ENCODE data around the gene REXO1. TPM values are rescaled to one million over a fixed set of nuclear protein-coding genes. Genes with fewer than 3 reads are reported as not detected.

Gene REXO1
- total and polyA plus RNA-seq, 2 donors (not counting 3 experiments of a cell fraction or from before 2014, with no cell fraction given) = 41.1 to 56.9 TPM

DNA sequence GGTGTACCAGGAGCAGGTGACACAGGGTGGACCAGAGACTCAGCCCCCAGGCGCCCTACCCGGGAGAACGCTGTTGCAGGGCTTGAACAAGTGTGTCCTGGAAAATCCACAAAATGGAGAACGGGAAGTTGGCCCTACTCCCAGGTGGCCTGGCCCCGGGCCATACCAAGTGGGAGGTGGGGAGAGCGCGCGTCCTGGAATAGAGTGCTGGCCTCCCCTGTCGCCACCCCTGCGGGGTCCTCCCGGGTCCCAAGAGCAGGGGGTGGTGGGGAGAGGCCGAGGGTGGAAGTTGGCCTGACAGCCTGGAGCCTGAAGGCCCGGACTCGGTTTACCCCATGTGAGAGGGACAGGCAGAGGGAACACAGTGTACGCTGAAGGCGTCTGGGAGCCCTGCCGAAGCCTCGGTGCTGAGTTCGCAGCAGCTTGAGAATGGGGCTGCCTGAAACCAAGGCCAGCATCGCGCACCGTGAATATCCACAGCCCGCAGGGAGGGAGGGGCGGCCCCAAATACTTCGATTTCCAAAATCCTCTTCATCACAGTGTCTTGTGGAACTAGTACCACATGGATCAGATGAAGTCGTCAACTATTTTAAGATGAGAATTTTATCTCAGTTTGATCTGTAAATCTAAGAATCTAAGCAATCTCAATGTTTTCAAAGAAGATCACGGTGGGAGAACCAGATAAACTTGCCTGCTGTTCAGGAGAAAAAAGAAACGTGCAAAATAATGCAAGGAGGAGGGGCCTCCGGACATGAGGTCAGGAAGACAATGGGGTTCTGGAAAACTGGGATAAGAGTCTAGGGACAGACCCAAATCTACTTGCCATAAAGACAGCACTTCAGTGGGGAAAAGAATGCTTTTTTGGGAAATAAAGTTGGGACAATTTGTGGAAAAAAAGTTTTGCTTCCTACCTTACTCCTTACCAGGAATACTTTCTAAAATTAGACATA, 25.5 kb upstream of the REXO1 start:
- Histone ChIP-seq H4K20me1 (replicated peaks; ENCODE audit: control insufficient read depth, extremely low read depth, insufficient read depth, low read length) (no peaks in the 10 kb centered on the region), H3K27ac (ENCODE audit: insufficient read depth, low read depth, low read length) (peak overlapping the region; percentile 2), H3K4me2 (ENCODE audit: insufficient read depth, low read length) (peak overlapping the region; percentile 92), H3K36me3 (ENCODE audit: control insufficient read depth in 2 of 2, extremely low read depth in 1 of 2, insufficient read depth in 2 of 2, low read length in 2 of 2) (peaks cover 0 to 4% of the 10 kb centered on the region in 2 experiments), H3K9me1 (replicated peaks; ENCODE audit: control insufficient read depth, extremely low read depth, insufficient read depth, low read length) (no peaks in the 10 kb centered on the region), H3K4me3 (replicated peaks in 1 of 3; ENCODE audit: insufficient read depth in 1 of 3, low read depth in 1 of 3, low read length in 3 of 3) (peak overlapping the region in 1 of 3 experiments; percentile 72), H3K9me3 (replicated peaks; ENCODE audit: control insufficient read depth, insufficient read depth, low read length) (no peaks in the 10 kb centered on the region), H3K9ac (replicated peaks; ENCODE audit: extremely low read depth, insufficient read depth, low read length) (peak overlapping the region; percentile 97), H2AFZ (ENCODE audit: low read depth, low read length) (no peak overlapping the region), H3K79me2 (ENCODE audit: control insufficient read depth, insufficient read depth, low read length) (peaks cover 38% of the 10 kb centered on the region), H3K4me1 (ENCODE audit: control insufficient read depth, extremely low read depth, insufficient read depth, low read length) (peaks cover 21% of the 10 kb centered on the region), H3K27me3 (ENCODE audit: control insufficient read depth in 2 of 2, insufficient read depth in 2 of 2, low read length in 2 of 2) (no peaks in the 10 kb centered on the region)
- intact Hi-C loops (cut with micrococcal nuclease) (no loop called here), dilution Hi-C loops (cut with MboI; ENCODE audit: extremely low pct_ligation_motif_present, low sequenced_read_pairs) (no loop called here)
- BruUV-seq (replicated peaks) = no TSS peak
- DNase-seq (ENCODE audit: low read depth, low spot score) (peak; percentile 50), FAIRE-seq (peak; percentile 67)
- POLR2A ChIA-PET = no interaction called here
- CTCF ChIA-PET = interaction anchor here (1.0 kb wide), 1 partner anchor 9 kb away, joined by 3 read pairs; no protein-coding TSS in a partner anchor
- no peak for TF ChIP-seq EZH2 (IDR thresholded peaks at IDR 0.05; ENCODE audit: borderline replicate concordance, low read depth, low read length, severe bottlenecking)
- TF ChIP-seq POLR2A (IDR thresholded peaks at IDR 0.05; ENCODE audit: low read depth, low read length) = no peak
- TF ChIP-seq, protein P1, sequence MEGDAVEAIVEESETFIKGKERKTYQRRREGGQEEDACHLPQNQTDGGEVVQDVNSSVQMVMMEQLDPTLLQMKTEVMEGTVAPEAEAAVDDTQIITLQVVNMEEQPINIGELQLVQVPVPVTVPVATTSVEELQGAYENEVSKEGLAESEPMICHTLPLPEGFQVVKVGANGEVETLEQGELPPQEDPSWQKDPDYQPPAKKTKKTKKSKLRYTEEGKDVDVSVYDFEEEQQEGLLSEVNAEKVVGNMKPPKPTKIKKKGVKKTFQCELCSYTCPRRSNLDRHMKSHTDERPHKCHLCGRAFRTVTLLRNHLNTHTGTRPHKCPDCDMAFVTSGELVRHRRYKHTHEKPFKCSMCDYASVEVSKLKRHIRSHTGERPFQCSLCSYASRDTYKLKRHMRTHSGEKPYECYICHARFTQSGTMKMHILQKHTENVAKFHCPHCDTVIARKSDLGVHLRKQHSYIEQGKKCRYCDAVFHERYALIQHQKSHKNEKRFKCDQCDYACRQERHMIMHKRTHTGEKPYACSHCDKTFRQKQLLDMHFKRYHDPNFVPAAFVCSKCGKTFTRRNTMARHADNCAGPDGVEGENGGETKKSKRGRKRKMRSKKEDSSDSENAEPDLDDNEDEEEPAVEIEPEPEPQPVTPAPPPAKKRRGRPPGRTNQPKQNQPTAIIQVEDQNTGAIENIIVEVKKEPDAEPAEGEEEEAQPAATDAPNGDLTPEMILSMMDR (IDR thresholded peaks at IDR 0.05; ENCODE audit: extremely low read depth in 1 of 2, insufficient read depth in 1 of 2, low read depth in 1 of 2, low read length in 2 of 2) = no peak
- no peak for TF ChIP-seq JUN (IDR thresholded peaks at IDR 0.05; ENCODE audit: borderline replicate concordance, insufficient read depth, insufficient read length, low read depth)
- no peak for TF ChIP-seq MYC (IDR thresholded peaks at IDR 0.05; ENCODE audit: low read depth, low read length)
- TF ChIP-seq FOS (IDR thresholded peaks at IDR 0.05; ENCODE audit: borderline replicate concordance, insufficient read depth, low read length) = no peak
- TF ChIP-seq POLR2AphosphoS5 (IDR thresholded peaks at IDR 0.05; ENCODE audit: insufficient read depth, low read depth, low read length) = no peak
- no peak for TF ChIP-seq GATA2 (IDR thresholded peaks at IDR 0.05; ENCODE audit: insufficient read depth, insufficient read length, low read depth, low read length)
- TF ChIP-seq, protein P2, sequence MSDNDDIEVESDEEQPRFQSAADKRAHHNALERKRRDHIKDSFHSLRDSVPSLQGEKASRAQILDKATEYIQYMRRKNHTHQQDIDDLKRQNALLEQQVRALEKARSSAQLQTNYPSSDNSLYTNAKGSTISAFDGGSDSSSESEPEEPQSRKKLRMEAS (IDR thresholded peaks at IDR 0.05; ENCODE audit: insufficient read depth, insufficient read length) = no peak

Measured in endothelial cell of umbilical vein (primary cell).